Activated naive CD4-positive, alpha-beta T cell treated with anti-CD3 and anti-CD28 coated beads for 36 hours (primary cell): ENCODE measurements around the gene CDH22. TPM values are rescaled to one million over a fixed set of nuclear protein-coding genes. Genes with fewer than 3 reads are reported as not detected.

Experiments used
- CTCF ChIA-PET: fragments of 350-600 bp; sonication (Branson Sonifier 250); formaldehyde crosslinking; loops from one replicate; lab custom pipeline; 2021; ENCODE audit warnings: antibody characterized with exemption; lab: Charles Lee
- DNase-seq: peaks from one replicate; pipeline ENCODE4 v3.0.0-alpha.2; 2020
- H3K27ac Mint-ChIP-seq: one replicate; pipeline ENCODE4 v1.8.0; 2021; ENCODE audit warnings: mild to moderate bottlenecking, mixed read lengths
- H3K27me3 Mint-ChIP-seq: one replicate; pipeline ENCODE4 v1.8.0; 2021; ENCODE audit warnings: low read depth, mixed read lengths
- H3K36me3 Mint-ChIP-seq: one replicate; pipeline ENCODE4 v1.8.0; 2021; ENCODE audit warnings: low read depth, mixed read lengths
- H3K4me1 Mint-ChIP-seq: one replicate; pipeline ENCODE4 v1.8.0; 2021; ENCODE audit warnings: low read depth, mixed read lengths
- H3K4me3 Mint-ChIP-seq: one replicate; pipeline ENCODE4 v1.8.0; 2021; ENCODE audit warnings: mild to moderate bottlenecking, moderate library complexity, mixed read lengths
- H3K9me3 Mint-ChIP-seq: one replicate; pipeline ENCODE4 v1.8.0; 2021; ENCODE audit warnings: mixed read lengths
- intact Hi-C: fragments of 100-400 bp; cut with micrococcal nuclease; formaldehyde crosslinking; loops from one replicate; pipeline ENCODE4 v1.15.1; 2023
- total RNA-seq, 2 experiments: library from RNA; stranded (reverse); gene quantifications; one replicate each; pipeline ENCODE4 v1.2.3, GENCODE V29; 2021

Gene CDH22
- total RNA-seq, 2 experiments from 2014 or later, result 0.07 TPM; not detected in 1

GRCh38 chr20:46311719-46312074, 3.4 kb upstream of the CDH22 start:
- DNase-seq, result no peak
- Mint-ChIP-seq H3K36me3 (no peaks in the 10 kb centered on the region), H3K4me3 (no peak overlapping the region), H3K27ac (no peak overlapping the region), H3K4me1 (peaks cover 5% of the 10 kb centered on the region), H3K9me3 (no peaks in the 10 kb centered on the region), H3K27me3 (peaks cover 77% of the 10 kb centered on the region)
- intact Hi-C loops, result no loop called here
- CTCF ChIA-PET, result interaction anchor here (0.6 to 1.1 kb wide), 3 partner anchors 19 to 102 kb away, joined by 3 to 4 read pairs (median 3); no protein-coding TSS in a partner anchor

- H3K9me3 Mint-ChIP-seq, result no peaks in the 10 kb centered on the region
- intact Hi-C loops, result no loop called here
- no peak overlapping the region for H3K4me3 Mint-ChIP-seq
- DNase-seq, result no peak
- no peak overlapping the region for H3K27ac Mint-ChIP-seq
- H3K4me1 Mint-ChIP-seq, result peaks cover 7% of the 10 kb centered on the region
- CTCF ChIA-PET, result interaction anchor here (0.6 to 1.1 kb wide), 3 partner anchors 19 to 102 kb away, joined by 3 to 4 read pairs (median 3); no protein-coding TSS in a partner anchor
- H3K27me3 Mint-ChIP-seq, result peaks cover 76% of the 10 kb centered on the region
- no peaks in the 10 kb centered on the region for H3K36me3 Mint-ChIP-seq
Measured at GRCh38 chr20:46311039-46311650, 2.8 kb upstream of the CDH22 start.

GRCh38 chr20:46309945-46310344, 1.6 kb upstream of the CDH22 start:
- no peak overlapping the region for H3K4me3 Mint-ChIP-seq
- no peak overlapping the region for H3K27ac Mint-ChIP-seq
- no peaks in the 10 kb centered on the region for H3K36me3 Mint-ChIP-seq
- DNase-seq, result no peak
- H3K27me3 Mint-ChIP-seq, result peaks cover 66% of the 10 kb centered on the region
- peaks cover 7% of the 10 kb centered on the region for H3K4me1 Mint-ChIP-seq
- CTCF ChIA-PET, result no interaction called here
- intact Hi-C loops, result loop anchor here (1.0 to 5.0 kb wide), 3 partner anchors 51 to 377 kb away; partner anchors contain the start of gene TP53RK
- no peaks in the 10 kb centered on the region for H3K9me3 Mint-ChIP-seq

- CTCF ChIA-PET, result no interaction called here
- Mint-ChIP-seq H3K9me3 (no peaks in the 10 kb centered on the region), H3K36me3 (no peaks in the 10 kb centered on the region), H3K27me3 (peaks cover 55% of the 10 kb centered on the region), H3K4me1 (peaks cover 7% of the 10 kb centered on the region), H3K4me3 (no peak overlapping the region), H3K27ac (no peak overlapping the region)
- DNase-seq, result no peak
- intact Hi-C loops, result loop anchor here (1.0 to 5.0 kb wide), 5 partner anchors 41 to 379 kb away; partner anchors contain the start of gene TP53RK
Measured at GRCh38 chr20:46307999-46308257, 370 bp downstream of the CDH22 start.

GRCh38 chr20:46307139-46307998, 929 bp downstream of the CDH22 start:
- Mint-ChIP-seq H3K27me3 (peaks cover 57% of the 10 kb centered on the region), H3K27ac (no peak overlapping the region), H3K4me1 (peaks cover 7% of the 10 kb centered on the region), H3K36me3 (no peaks in the 10 kb centered on the region), H3K9me3 (no peaks in the 10 kb centered on the region), H3K4me3 (peak overlapping the region; percentile 25)
- intact Hi-C loops, result loop anchor here (1.0 to 5.0 kb wide), 5 partner anchors 41 to 380 kb away; partner anchors contain the start of gene TP53RK
- DNase-seq, result peak; percentile 81
- CTCF ChIA-PET, result interaction anchor here (0.6 to 3.9 kb wide), 18 partner anchors 9 to 975 kb away, joined by 3 to 21 read pairs (median 3); no protein-coding TSS in a partner anchor

- Mint-ChIP-seq H3K36me3 (no peaks in the 10 kb centered on the region), H3K4me1 (peaks cover 2% of the 10 kb centered on the region), H3K4me3 (peak overlapping the region; percentile 35), H3K9me3 (no peaks in the 10 kb centered on the region), H3K27me3 (peaks cover 50% of the 10 kb centered on the region), H3K27ac (no peak overlapping the region)
- no peak for DNase-seq
- intact Hi-C loops, result loop anchor here (1.0 to 5.0 kb wide), 5 partner anchors 42 to 381 kb away; partner anchors contain the start of gene TP53RK
- CTCF ChIA-PET, result interaction anchor here (0.6 to 3.9 kb wide), 19 partner anchors 10 to 975 kb away, joined by 3 to 21 read pairs (median 3); no protein-coding TSS in a partner anchor
Measured at GRCh38 chr20:46306743-46307138, 1.6 kb downstream of the CDH22 start.

- intact Hi-C loops, result loop anchor here (2.0 to 5.0 kb wide), 4 partner anchors 43 to 381 kb away; partner anchors contain the start of gene TP53RK
- Mint-ChIP-seq H3K27me3 (peaks cover 43% of the 10 kb centered on the region), H3K9me3 (no peaks in the 10 kb centered on the region), H3K36me3 (no peaks in the 10 kb centered on the region), H3K27ac (no peak overlapping the region), H3K4me1 (peaks cover 2% of the 10 kb centered on the region), H3K4me3 (no peak overlapping the region)
- DNase-seq, result no peak
- CTCF ChIA-PET, result interaction anchor here (0.8 to 3.9 kb wide), 6 partner anchors 12 to 173 kb away, joined by 3 to 21 read pairs (median 4); no protein-coding TSS in a partner anchor
Measured at GRCh38 chr20:46305973-46306360, 2.3 kb downstream of the CDH22 start.

GRCh38 chr20:46305331-46305972, 2.8 kb downstream of the CDH22 start:
- H3K27me3 Mint-ChIP-seq, result peaks cover 41% of the 10 kb centered on the region
- intact Hi-C loops, result loop anchor here (5.0 kb wide), 2 partner anchors 293 to 382 kb away; partner anchors contain the start of gene TP53RK

GRCh38 chr20:46304852-46305251, 3.4 kb downstream of the CDH22 start:
- no peaks in the 10 kb centered on the region for H3K36me3 Mint-ChIP-seq
- H3K9me3 Mint-ChIP-seq, result no peaks in the 10 kb centered on the region
- no peak overlapping the region for H3K27ac Mint-ChIP-seq
- H3K4me1 Mint-ChIP-seq, result peaks cover 2% of the 10 kb centered on the region
- H3K4me3 Mint-ChIP-seq, result no peak overlapping the region
- H3K27me3 Mint-ChIP-seq, result peaks cover 36% of the 10 kb centered on the region
- intact Hi-C loops, result loop anchor here (5.0 kb wide), 2 partner anchors 293 to 382 kb away; partner anchors contain the start of gene TP53RK
- CTCF ChIA-PET, result interaction anchor here (0.6 to 3.9 kb wide), 7 partner anchors 10 to 227 kb away, joined by 3 to 21 read pairs (median 4); no protein-coding TSS in a partner anchor
- no peak for DNase-seq

More at GRCh38 chr20:46305331-46305972, 2.8 kb downstream of the CDH22 start:
- Mint-ChIP-seq H3K4me1 (peaks cover 2% of the 10 kb centered on the region), H3K36me3 (no peaks in the 10 kb centered on the region), H3K9me3 (no peaks in the 10 kb centered on the region), H3K4me3 (no peak overlapping the region), H3K27ac (no peak overlapping the region)
- no peak for DNase-seq
- CTCF ChIA-PET, result interaction anchor here (0.6 to 3.9 kb wide), 9 partner anchors 10 to 226 kb away, joined by 3 to 21 read pairs (median 4); no protein-coding TSS in a partner anchor

- DNase-seq, result no peak
- Mint-ChIP-seq H3K4me3 (no peak overlapping the region), H3K9me3 (no peaks in the 10 kb centered on the region), H3K27me3 (peaks cover 32% of the 10 kb centered on the region), H3K4me1 (peaks cover 2% of the 10 kb centered on the region), H3K36me3 (no peaks in the 10 kb centered on the region), H3K27ac (no peak overlapping the region)
- CTCF ChIA-PET, result interaction anchor here (0.7 to 3.9 kb wide), 4 partner anchors 14 to 227 kb away, joined by 3 to 21 read pairs (median 4); no protein-coding TSS in a partner anchor
- intact Hi-C loops, result no loop called here
Measured at GRCh38 chr20:46304361-46304760, 3.9 kb downstream of the CDH22 start.

- no peaks in the 10 kb centered on the region for H3K36me3 Mint-ChIP-seq
- CTCF ChIA-PET, result interaction anchor here (1.4 to 3.9 kb wide), 3 partner anchors 45 to 134 kb away, joined by 5 to 21 read pairs (median 6); no protein-coding TSS in a partner anchor
- no peaks in the 10 kb centered on the region for H3K9me3 Mint-ChIP-seq
- H3K27ac Mint-ChIP-seq, result no peak overlapping the region
- DNase-seq, result no peak
- intact Hi-C loops, result no loop called here
- peaks cover 2% of the 10 kb centered on the region for H3K4me1 Mint-ChIP-seq
- no peak overlapping the region for H3K4me3 Mint-ChIP-seq
- H3K27me3 Mint-ChIP-seq, result peaks cover 27% of the 10 kb centered on the region
Measured at GRCh38 chr20:46303176-46303956, 4.9 kb downstream of the CDH22 start.
